ENCODE measurements around the gene DYNAP. TPM values are rescaled to one million over a fixed set of nuclear protein-coding genes. Genes with fewer than 3 reads are reported as not detected.

DYNAP gene
- total RNA-seq, 2 experiments from 2014 or later = not detected

GRCh38 chr18:54585743-54586142 is 5.3 kb upstream of the DYNAP start:
- CTCF ChIA-PET = no interaction called here
- no peak overlapping the region for H3K27ac ChIP-seq (ENCODE audit: low read depth in 1 of 2, low read length in 2 of 2)
- no peak for DNase-seq
- Mint-ChIP-seq H3K9me3 (no peaks in the 10 kb centered on the region), H3K4me1 (ENCODE audit: low read depth) (no peaks in the 10 kb centered on the region), H3K27ac (no peak overlapping the region), H3K36me3 (ENCODE audit: low read depth) (no peaks in the 10 kb centered on the region), H3K4me3 (no peak overlapping the region), H3K27me3 (peaks cover 12% of the 10 kb centered on the region)
- POLR2A ChIA-PET = no interaction called here
- TF ChIP-seq, protein P1, sequence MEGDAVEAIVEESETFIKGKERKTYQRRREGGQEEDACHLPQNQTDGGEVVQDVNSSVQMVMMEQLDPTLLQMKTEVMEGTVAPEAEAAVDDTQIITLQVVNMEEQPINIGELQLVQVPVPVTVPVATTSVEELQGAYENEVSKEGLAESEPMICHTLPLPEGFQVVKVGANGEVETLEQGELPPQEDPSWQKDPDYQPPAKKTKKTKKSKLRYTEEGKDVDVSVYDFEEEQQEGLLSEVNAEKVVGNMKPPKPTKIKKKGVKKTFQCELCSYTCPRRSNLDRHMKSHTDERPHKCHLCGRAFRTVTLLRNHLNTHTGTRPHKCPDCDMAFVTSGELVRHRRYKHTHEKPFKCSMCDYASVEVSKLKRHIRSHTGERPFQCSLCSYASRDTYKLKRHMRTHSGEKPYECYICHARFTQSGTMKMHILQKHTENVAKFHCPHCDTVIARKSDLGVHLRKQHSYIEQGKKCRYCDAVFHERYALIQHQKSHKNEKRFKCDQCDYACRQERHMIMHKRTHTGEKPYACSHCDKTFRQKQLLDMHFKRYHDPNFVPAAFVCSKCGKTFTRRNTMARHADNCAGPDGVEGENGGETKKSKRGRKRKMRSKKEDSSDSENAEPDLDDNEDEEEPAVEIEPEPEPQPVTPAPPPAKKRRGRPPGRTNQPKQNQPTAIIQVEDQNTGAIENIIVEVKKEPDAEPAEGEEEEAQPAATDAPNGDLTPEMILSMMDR (IDR thresholded peaks at IDR 0.05) = no peak
- no peaks in the 10 kb centered on the region for H3K36me3 ChIP-seq (ENCODE audit: insufficient read depth, low read length)
- ATAC-seq (ENCODE audit: poor library complexity) = no peak
- intact Hi-C loops (cut with DNase I, micrococcal nuclease) = no loop called here
- no peaks in the 10 kb centered on the region for H3K9me3 ChIP-seq (ENCODE audit: control insufficient read depth in 1 of 2, insufficient read depth in 1 of 2, low read length in 2 of 2)
- peaks cover 0 to 8% of the 10 kb centered on the region in 2 experiments for H3K27me3 ChIP-seq (ENCODE audit: control insufficient read depth in 1 of 2, insufficient read depth in 2 of 2, low read length in 2 of 2)
- no peaks in the 10 kb centered on the region for H3K4me1 ChIP-seq (ENCODE audit: insufficient read depth, low read length)
- no peak overlapping the region for H3K4me3 ChIP-seq (ENCODE audit: low read length)

DNA sequence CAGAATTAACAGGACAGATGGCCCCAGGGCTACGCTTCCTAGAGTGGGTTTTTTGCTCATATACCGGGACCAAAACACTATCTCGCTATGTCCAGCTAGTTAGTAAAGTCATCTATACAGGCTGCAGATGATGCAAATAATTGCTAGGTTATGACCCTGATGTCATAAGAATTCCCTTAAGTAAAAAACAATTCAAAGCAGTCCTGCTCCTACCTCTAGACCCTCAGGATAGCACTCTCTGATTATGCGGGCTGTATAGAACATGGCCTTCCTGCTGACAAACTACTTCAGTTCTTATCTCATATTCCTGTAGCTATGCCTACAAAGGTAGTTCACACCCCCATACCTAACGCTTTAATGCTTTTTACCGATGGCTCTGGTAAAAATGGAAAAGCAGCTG is 13.2 kb downstream of the DYNAP start:
- POLR2A ChIA-PET = no interaction called here
- DNase-seq (no peak), ATAC-seq (ENCODE audit: poor library complexity) (no peak)
- no peaks in the 10 kb centered on the region for H3K27me3 ChIP-seq (ENCODE audit: control insufficient read depth in 1 of 2, insufficient read depth in 2 of 2, low read length in 2 of 2)
- no peak overlapping the region for H3K4me3 Mint-ChIP-seq
- H3K36me3 Mint-ChIP-seq (ENCODE audit: low read depth) = no peaks in the 10 kb centered on the region
- no peaks in the 10 kb centered on the region for H3K36me3 ChIP-seq (ENCODE audit: insufficient read depth, low read length)
- no peaks in the 10 kb centered on the region for H3K4me1 Mint-ChIP-seq (ENCODE audit: low read depth)
- H3K27me3 Mint-ChIP-seq = no peaks in the 10 kb centered on the region
- no peaks in the 10 kb centered on the region for H3K9me3 Mint-ChIP-seq
- intact Hi-C loops (cut with DNase I, micrococcal nuclease) = no loop called here
- H3K27ac ChIP-seq (ENCODE audit: low read depth in 1 of 2, low read length in 2 of 2) = no peak overlapping the region
- no peaks in the 10 kb centered on the region for H3K9me3 ChIP-seq (ENCODE audit: control insufficient read depth in 1 of 2, insufficient read depth in 1 of 2, low read length in 2 of 2)
- TF ChIP-seq, protein P1 (IDR thresholded peaks at IDR 0.05) = no peak
- no peaks in the 10 kb centered on the region for H3K4me1 ChIP-seq (ENCODE audit: insufficient read depth, low read length)
- H3K27ac Mint-ChIP-seq = no peak overlapping the region
- no peak overlapping the region for H3K4me3 ChIP-seq (ENCODE audit: low read length)
- CTCF ChIA-PET = no interaction called here

DNA sequence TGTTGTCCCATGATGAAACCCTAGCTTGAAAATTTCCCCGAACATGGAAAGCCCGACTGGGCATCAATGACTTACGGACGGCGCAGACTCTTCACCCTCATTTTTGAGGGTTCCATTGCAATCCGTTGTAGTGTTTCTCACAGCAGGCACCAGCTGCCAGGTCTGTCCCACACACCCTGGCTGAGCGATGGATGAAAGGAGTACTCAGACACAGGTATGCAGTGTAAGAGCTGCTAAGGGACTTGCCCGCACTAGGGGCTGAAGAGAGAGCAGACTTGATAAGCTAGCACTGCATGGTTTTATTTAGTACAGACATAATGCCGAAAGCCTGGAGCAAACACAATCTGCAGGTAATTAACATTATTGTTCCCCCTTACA is 15.8 kb downstream of the DYNAP start:
- H3K36me3 Mint-ChIP-seq (ENCODE audit: low read depth) = no peaks in the 10 kb centered on the region
- DNase-seq = no peak
- CTCF ChIA-PET = no interaction called here
- no peak for ATAC-seq (ENCODE audit: poor library complexity)
- Histone ChIP-seq H3K36me3 (ENCODE audit: insufficient read depth, low read length) (no peaks in the 10 kb centered on the region), H3K27me3 (ENCODE audit: control insufficient read depth in 1 of 2, insufficient read depth in 2 of 2, low read length in 2 of 2) (no peaks in the 10 kb centered on the region), H3K27ac (ENCODE audit: low read depth in 1 of 2, low read length in 2 of 2) (no peak overlapping the region), H3K4me1 (ENCODE audit: insufficient read depth, low read length) (no peaks in the 10 kb centered on the region), H3K4me3 (ENCODE audit: low read length) (no peak overlapping the region), H3K9me3 (ENCODE audit: control insufficient read depth in 1 of 2, insufficient read depth in 1 of 2, low read length in 2 of 2) (no peaks in the 10 kb centered on the region)
- no peaks in the 10 kb centered on the region for H3K4me1 Mint-ChIP-seq (ENCODE audit: low read depth)
- POLR2A ChIA-PET = no interaction called here
- H3K9me3 Mint-ChIP-seq = no peaks in the 10 kb centered on the region
- H3K27me3 Mint-ChIP-seq = no peaks in the 10 kb centered on the region
- TF ChIP-seq, protein P1 (IDR thresholded peaks at IDR 0.05) = no peak
- no peak overlapping the region for H3K27ac Mint-ChIP-seq
- intact Hi-C loops (cut with DNase I, micrococcal nuclease) = no loop called here
- no peak overlapping the region for H3K4me3 Mint-ChIP-seq
